Mucosa of descending colon (tissue), 3 donors: Measurements from ENCODE around the gene OSR1. TPM values are rescaled to one million over a fixed set of nuclear protein-coding genes. Genes with fewer than 3 reads are reported as not detected.

Source experiments
- ATAC-seq: fragments of 200-7000 bp; cut with Tn5 transposase; one replicate; pipeline ENCODE4 v1.9.1; 2020; ENCODE audit warnings: mild to moderate bottlenecking, moderate library complexity
- DNase-seq, 3 donors: peaks; one replicate each; pipeline ENCODE4 v3.0.0-alpha.2; 2020
- H3K36me3 ChIP-seq: fragments of 200-600 bp; one replicate; pipeline ENCODE4 v1.8.0; 2021; ENCODE audit warnings: low read depth, mild to moderate bottlenecking
- H3K4me1 ChIP-seq: fragments of 200-600 bp; one replicate; pipeline ENCODE4 v1.8.0; 2021; ENCODE audit warnings: low read depth, mild to moderate bottlenecking
- H3K4me3 ChIP-seq: fragments of 200-600 bp; one replicate; pipeline ENCODE4 v1.8.0; 2021; ENCODE audit warnings: mild to moderate bottlenecking
- H3K9me3 ChIP-seq: fragments of 200-600 bp; one replicate; pipeline ENCODE4 v1.8.0; 2021; ENCODE audit warnings: mild to moderate bottlenecking
- CTCF ChIP-seq: fragments of 200-600 bp; IDR thresholded peaks from one replicate; pipeline ENCODE4 v1.8.0; 2022; ENCODE audit warnings: antibody characterized with exemption, mild to moderate bottlenecking
- intact Hi-C, 2 donors: fragments of 100-400 bp; cut with DNase I in 1 of 2; cut with micrococcal nuclease in 1 of 2; formaldehyde crosslinking; loops; one replicate each; pipeline versions ENCODE4 v1.11.0 to v1.11.1; 2022; cut with DNase I, micrococcal nuclease
- total RNA-seq, 3 donors: library from RNA; stranded (reverse); fragmentation: NEBNext Ultra II Directional in 2 of 3; extraction: Animal tissue kit (Norgen Biotek cat#: 25700) in 2 of 3; gene quantifications; one replicate each; pipeline versions ENCODE4 v1.2.1 to v1.2.4, GENCODE V29; 2021 to 2023
- donor health status: DM: no; HTN: no; CAD: no; lungs with moderate emphysema.
- donor health status: DM: no; HTN: no; CAD: no.
- donor health status: DM: no; HTN: yes; CAD: no.

OSR1 gene
- total RNA-seq, 3 donors from 2014 or later: 0.69 to 15.8 (median 8.1) TPM

GRCh38 chr2:19362094-19362754 lies 3.8 kb upstream of the OSR1 start:
- Histone ChIP-seq H3K4me3 (peak overlapping the region; percentile 30), H3K4me1 (peaks cover 12% of the 10 kb centered on the region), H3K36me3 (no peaks in the 10 kb centered on the region), H3K9me3 (no peaks in the 10 kb centered on the region)
- TF ChIP-seq CTCF: no peak
- peak in 1 of 3 donors; percentile 55 for DNase-seq
- intact Hi-C loops: loop anchor here (10.0 kb wide), 2 partner anchors 607 to 617 kb away; no protein-coding TSS in a partner anchor
- ATAC-seq: peak; percentile 31

DNA sequence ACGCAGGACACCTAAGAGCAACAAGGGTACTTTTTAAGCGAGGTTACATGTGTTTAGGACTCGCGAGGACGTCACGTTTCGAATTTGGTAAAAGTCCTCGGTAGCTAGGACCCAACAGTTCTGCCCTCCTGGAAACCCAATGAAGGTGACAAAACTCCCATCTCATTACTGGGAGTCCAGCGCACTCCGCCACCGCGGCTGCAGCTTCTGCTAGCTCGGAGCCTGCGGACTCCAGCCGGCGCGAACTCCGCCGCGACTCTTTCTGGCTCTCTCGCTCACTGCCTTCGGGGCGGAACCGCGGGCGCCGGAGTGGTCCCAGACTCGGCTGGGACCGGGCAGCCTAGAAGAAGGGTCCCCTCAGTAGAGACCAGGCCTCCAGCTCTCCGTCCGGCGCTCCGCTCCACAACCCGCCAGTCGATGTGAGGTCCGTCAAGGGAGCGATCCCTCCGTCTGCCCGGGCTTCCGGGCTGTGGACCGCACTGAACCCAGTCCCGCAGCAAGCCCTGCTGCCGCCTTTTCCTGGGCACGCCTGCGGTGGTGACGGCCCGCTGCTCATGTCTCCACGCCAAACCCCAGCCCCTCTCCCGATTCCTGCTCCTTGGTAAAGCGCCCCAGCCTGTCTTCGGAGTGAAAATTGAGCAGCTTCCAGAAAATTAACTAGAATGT lies 3.0 kb upstream of the OSR1 start:
- Histone ChIP-seq H3K4me1 (peaks cover 12% of the 10 kb centered on the region), H3K36me3 (no peaks in the 10 kb centered on the region), H3K9me3 (no peaks in the 10 kb centered on the region), H3K4me3 (no peak overlapping the region)
- ATAC-seq: peak; percentile 34
- peak in 2 of 3 donors; percentile 64 to 65 for DNase-seq
- intact Hi-C loops: loop anchor here (10.0 kb wide), 2 partner anchors 607 to 617 kb away; no protein-coding TSS in a partner anchor
- TF ChIP-seq CTCF: no peak

- DNase-seq: no peak
Observed at GRCh38 chr2:19360966-19361321, 2.5 kb upstream of the OSR1 start.

DNA sequence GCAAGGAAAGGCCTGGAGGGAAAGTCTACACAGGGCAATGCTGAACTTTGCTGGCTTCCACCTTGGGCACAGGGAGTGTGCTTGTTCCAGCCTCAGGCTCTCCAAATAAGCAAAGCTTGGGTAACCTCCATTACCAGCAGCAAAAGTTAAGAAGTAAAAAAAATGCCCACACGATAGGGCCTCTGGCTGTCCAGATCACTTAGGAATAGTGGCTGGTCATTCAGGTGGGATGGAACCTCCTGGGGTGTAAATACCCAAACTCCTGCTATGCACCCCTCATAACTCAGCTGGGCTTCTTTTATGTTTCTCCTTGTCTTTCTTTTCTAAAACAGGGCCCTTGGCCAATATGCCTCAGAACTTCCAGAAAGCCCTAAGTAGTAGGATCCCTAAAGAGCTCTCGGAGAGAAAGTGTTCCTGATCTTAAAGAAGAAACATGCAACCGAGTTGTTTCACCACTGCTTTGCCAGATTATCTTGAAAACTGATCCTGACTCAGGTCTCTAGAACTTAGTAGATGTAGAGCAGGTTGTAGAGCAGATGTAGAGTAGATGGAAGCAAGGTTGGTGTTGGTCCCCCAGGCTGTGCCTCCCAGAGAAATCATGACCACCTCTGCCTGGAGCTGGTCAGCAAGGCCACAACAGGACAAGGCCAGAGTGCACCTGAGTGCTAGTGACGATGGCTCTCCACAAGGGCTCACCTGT lies 2.0 kb upstream of the OSR1 start:
- DNase-seq: no peak
- H3K4me1 ChIP-seq: peaks cover 12% of the 10 kb centered on the region
- no peak for ATAC-seq
- no peaks in the 10 kb centered on the region for H3K36me3 ChIP-seq
- TF ChIP-seq CTCF: no peak
- intact Hi-C loops: loop anchor here (10.0 kb wide), 2 partner anchors 606 to 616 kb away; no protein-coding TSS in a partner anchor
- no peaks in the 10 kb centered on the region for H3K9me3 ChIP-seq
- no peak overlapping the region for H3K4me3 ChIP-seq

More at GRCh38 chr2:19360966-19361321, 2.5 kb upstream of the OSR1 start:
- H3K4me1 ChIP-seq: peaks cover 12% of the 10 kb centered on the region
- no peak overlapping the region for H3K4me3 ChIP-seq
- TF ChIP-seq CTCF: no peak
- H3K9me3 ChIP-seq: no peaks in the 10 kb centered on the region
- H3K36me3 ChIP-seq: no peaks in the 10 kb centered on the region
- ATAC-seq: no peak
- intact Hi-C loops: loop anchor here (10.0 kb wide), 2 partner anchors 606 to 616 kb away; no protein-coding TSS in a partner anchor

DNA sequence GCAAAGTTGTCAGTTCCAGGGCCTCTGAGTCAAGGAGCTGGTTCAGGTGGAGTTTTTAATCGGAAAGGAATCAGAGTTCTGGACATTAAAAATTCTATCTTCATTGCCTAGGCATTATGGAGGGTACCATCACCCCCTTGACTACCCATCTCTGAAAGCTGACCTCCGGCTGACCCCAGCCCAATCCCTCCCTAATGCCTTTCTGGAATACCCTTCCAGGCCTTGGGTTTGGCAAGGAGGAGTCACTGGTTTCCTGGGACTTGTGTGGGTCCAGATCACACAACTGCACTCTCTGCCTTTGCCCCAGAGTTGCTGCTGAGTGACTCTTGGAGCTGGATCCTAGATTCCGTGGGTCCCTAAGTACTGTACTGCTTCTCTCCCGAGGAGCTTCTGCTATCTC lies 1.0 kb upstream of the OSR1 start:
- Histone ChIP-seq H3K4me1 (peaks cover 12% of the 10 kb centered on the region), H3K9me3 (no peaks in the 10 kb centered on the region), H3K36me3 (no peaks in the 10 kb centered on the region), H3K4me3 (no peak overlapping the region)
- TF ChIP-seq CTCF: no peak
- intact Hi-C loops: loop anchor here in 1 of 2 donors (10.0 kb wide), 2 partner anchors 375 to 845 kb away; no protein-coding TSS in a partner anchor
- ATAC-seq: no peak
- no peak for DNase-seq
